Spleen (tissue), 11 donors: Measurements from ENCODE around the gene LRP1-AS. TPM values are rescaled to one million over a fixed set of nuclear protein-coding genes. Genes with fewer than 3 reads are reported as not detected.

ENCODE experiments used
- DNase-seq: peaks from one replicate; pipeline ENCODE4 v3.0.0-alpha.2; 2020
- H3K27ac ChIP-seq, 8 donors: fragments of 200-600 bp; sonication (generic) in 7 of 8; 1 replicate in 4 of 8; 2 replicates in 4 of 8; pipeline versions ENCODE4 v1.5.0 to v1.8.0; 2016 to 2021; ENCODE audit warnings: inconsistent platforms in 4 of 8, mild to moderate bottlenecking in 4 of 8, moderate library complexity in 1 of 8
- H3K27me3 ChIP-seq, 7 donors: fragments of 200-600 bp; sonication (generic) in 6 of 7; replicated peaks in 1 of 7; 1 replicate in 4 of 7; 2 replicates in 3 of 7; pipeline versions ENCODE4 v1.5.0 to v1.8.0; 2016 to 2021; ENCODE audit warnings: inconsistent platforms in 3 of 7, mild to moderate bottlenecking in 1 of 7
- H3K36me3 ChIP-seq, 6 donors: fragments of 200-600 bp; sonication (generic) in 5 of 6; 1 replicate in 4 of 6; 2 replicates in 2 of 6; pipeline versions ENCODE4 v1.5.0 to v1.8.0; 2016 to 2021; ENCODE audit warnings: inconsistent platforms in 2 of 6
- H3K4me1 ChIP-seq, 6 donors: fragments of 200-600 bp; sonication (generic) in 5 of 6; 1 replicate in 3 of 6; 2 replicates in 3 of 6; pipeline versions ENCODE4 v1.5.0 to v1.8.0; 2016 to 2021; ENCODE audit warnings: inconsistent platforms in 3 of 6
- H3K4me3 ChIP-seq, 8 donors: fragments of 200-600 bp; sonication (generic) in 7 of 8; 1 replicate in 4 of 8; 2 replicates in 4 of 8; pipeline versions ENCODE4 v1.5.0 to v1.8.0; 2016 to 2021; ENCODE audit warnings: inconsistent platforms in 4 of 8, mild to moderate bottlenecking in 4 of 8, moderate library complexity in 2 of 8
- H3K9me3 ChIP-seq, 8 donors: fragments of 200-600 bp; sonication (generic) in 7 of 8; 1 replicate in 4 of 8; 2 replicates in 4 of 8; pipeline versions ENCODE4 v1.5.0 to v1.8.0; 2016 to 2021; ENCODE audit warnings: inconsistent platforms in 4 of 8
- CTCF ChIP-seq, 11 experiments: fragments of 200-600 bp in 7 of 11; fragments of 450-650 bp in 4 of 11; sonication (generic) in 4 of 11; IDR thresholded peaks in 8 of 11; conservative IDR thresholded peaks in 3 of 11; 1 replicate in 7 of 11; 2 replicates in 4 of 11; pipeline versions ENCODE4 v1.4.0 to v1.8.0; 2016 to 2021; ENCODE audit warnings: antibody characterized with exemption in 11 of 11, inconsistent platforms in 4 of 11, mild to moderate bottlenecking in 1 of 11
- POLR2A ChIP-seq, 3 donors: fragments of 450-650 bp; IDR thresholded peaks; one replicate each; pipeline ENCODE4 v1.5.1; 2017; ENCODE audit warnings: antibody characterized with exemption in 3 of 3, mild to moderate bottlenecking in 1 of 3
- POLR2AphosphoS5 ChIP-seq, 3 donors: sonication (generic); formaldehyde crosslinking; IDR thresholded peaks; one replicate each; pipeline ENCODE4 v1.5.1; 2017; ENCODE audit warnings: antibody characterized with exemption in 3 of 3
- WGBS, 5 donors: extraction: QIAGEN DNeasy Blood & Tissue Kit in 3 of 5; methylation state at CpG; one replicate each; pipeline versions ENCODE4 v1.1.5 to v1.1.7; 2013 to 2018; 5-methylcytosine and 5-hydroxymethylcytosine counted together
- intact Hi-C: fragments of 100-400 bp; cut with DNase I; formaldehyde crosslinking; loops from one replicate; pipeline ENCODE4 v1.15.0; 2023; ENCODE audit warnings: low total_unique reads
- polyA plus RNA-seq, 3 donors: library from polyadenylated mRNA; stranded (reverse); fragments of 200-250 nt; gene quantifications; one replicate each; pipeline ENCODE4 v1.2.1, GENCODE V29; 2013
- total RNA-seq, 7 donors: library from RNA; depleted of rRNA in 3 of 7; stranded (reverse); fragments of >200 nt in 3 of 7; fragmentation: NEBNext Ultra II Directional in 4 of 7; extraction: Animal tissue kit (Norgen Biotek cat#: 25700) in 4 of 7; gene quantifications; one replicate each; pipeline versions ENCODE4 v1.1.0 to v1.2.1, GENCODE V29; 2016 to 2021
- donor health status: healthy with polysubstance abuse.
- donor health status: DM: no; HTN: no; CAD: no; lungs with moderate emphysema.
- donor health status: DM: no; HTN: no; CAD: no.
- donor health status: Bipolar disorder and iron deficiency.
- donor health status: healthy.
- donor health status: DM: no; HTN: no; CAD: no.
- donor health status: DM: yes; HTN: yes; CAD: no.

LRP1-AS gene
- total and polyA plus RNA-seq, 10 donors, result not detected

GRCh38 chr12:57191410-57191809 is 44.0 kb upstream of the LRP1-AS start:
- intact Hi-C loops, result no loop called here
- H3K27me3 ChIP-seq, result no peaks in the 10 kb centered on the region
- H3K9me3 ChIP-seq, result no peaks in the 10 kb centered on the region
- TF ChIP-seq POLR2AphosphoS5 (IDR thresholded peaks at IDR 0.05) (no peak), CTCF (IDR thresholded peaks at IDR 0.05 in 8 of 11, conservative IDR thresholded peaks at IDR 0.05 in 3 of 11) (no peak), POLR2A (IDR thresholded peaks at IDR 0.05) (no peak)
- H3K27ac ChIP-seq, result no peak overlapping the region
- peaks cover 0 to 100% (median 26%) of the 10 kb centered on the region in 6 donors for H3K36me3 ChIP-seq
- H3K4me1 ChIP-seq, result no peaks in the 10 kb centered on the region
- H3K4me3 ChIP-seq, result no peak overlapping the region
- DNase-seq, result no peak
- 89 to 95% (median 92%) methylated on average over 11 of the region's 11 CpGs for WGBS, 5 donors

- WGBS, 5 donors, result 93 to 98% (median 95%) methylated on average over 16 to 23 of the region's 23 CpGs
- peaks cover 0 to 100% (median 25%) of the 10 kb centered on the region in 6 donors for H3K36me3 ChIP-seq
- H3K27me3 ChIP-seq, result no peaks in the 10 kb centered on the region
- no peaks in the 10 kb centered on the region for H3K9me3 ChIP-seq
- DNase-seq, result no peak
- intact Hi-C loops, result no loop called here
- no peak overlapping the region for H3K4me3 ChIP-seq
- TF ChIP-seq CTCF (IDR thresholded peaks at IDR 0.05 in 8 of 11, conservative IDR thresholded peaks at IDR 0.05 in 3 of 11) (no peak), POLR2A (IDR thresholded peaks at IDR 0.05) (no peak), POLR2AphosphoS5 (IDR thresholded peaks at IDR 0.05) (no peak)
- no peak overlapping the region for H3K27ac ChIP-seq
- H3K4me1 ChIP-seq, result no peaks in the 10 kb centered on the region
These were observed 43.4 kb upstream of the LRP1-AS start for GRCh38 chr12:57190821-57191220.

DNA sequence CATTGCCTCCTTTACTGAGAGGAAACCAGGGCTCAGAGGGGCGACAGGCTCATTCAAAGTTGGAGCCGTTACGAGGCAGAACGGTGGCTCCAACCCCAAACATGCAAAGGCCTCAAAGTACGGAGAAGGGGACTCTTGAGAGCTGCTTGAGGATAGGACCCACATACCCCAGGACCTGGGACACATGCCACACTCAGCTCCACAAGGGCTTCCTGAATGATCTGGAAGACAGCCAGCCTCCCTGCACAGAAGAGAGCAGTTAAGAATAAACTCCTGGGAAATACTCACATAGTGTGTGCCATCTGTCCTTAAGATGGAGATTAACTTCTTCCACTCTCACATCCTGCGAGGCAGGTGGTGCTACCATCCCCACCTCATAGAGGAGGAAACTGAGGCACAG is 42.6 kb upstream of the LRP1-AS start:
- no peaks in the 10 kb centered on the region for H3K4me1 ChIP-seq
- 48 to 74% (median 62%) methylated on average over 2 to 6 of the region's 6 CpGs for WGBS, 5 donors
- no peaks in the 10 kb centered on the region for H3K9me3 ChIP-seq
- no peak overlapping the region for H3K27ac ChIP-seq
- TF ChIP-seq CTCF (IDR thresholded peaks at IDR 0.05 in 8 of 11, conservative IDR thresholded peaks at IDR 0.05 in 3 of 11), result no peak
- TF ChIP-seq POLR2A (IDR thresholded peaks at IDR 0.05), result no peak
- no peak for TF ChIP-seq POLR2AphosphoS5 (IDR thresholded peaks at IDR 0.05)
- DNase-seq, result no peak
- no peaks in the 10 kb centered on the region for H3K27me3 ChIP-seq
- no peak overlapping the region for H3K4me3 ChIP-seq
- H3K36me3 ChIP-seq, result peaks cover 0 to 100% (median 18%) of the 10 kb centered on the region in 6 donors
- intact Hi-C loops, result no loop called here

DNA sequence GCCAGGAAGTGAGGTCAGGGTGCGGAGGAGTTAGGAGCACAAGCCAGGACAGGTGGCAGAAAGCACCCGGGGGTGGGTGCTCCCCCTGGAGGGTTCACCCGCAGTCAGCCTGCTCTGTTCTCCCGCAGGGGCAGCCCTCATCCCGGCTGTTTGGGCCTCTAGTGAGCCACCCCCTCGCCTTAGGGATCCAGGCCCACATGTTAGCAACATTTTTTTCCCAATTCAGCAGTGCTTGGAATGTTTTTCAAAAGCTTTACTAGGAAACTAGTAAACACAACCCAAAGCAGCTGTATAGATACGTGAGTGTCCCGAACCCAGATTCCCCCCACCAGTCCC is 40.6 kb upstream of the LRP1-AS start:
- 71 to 88% (median 80%) methylated on average over 8 of the region's 8 CpGs for WGBS, 5 donors
- Histone ChIP-seq H3K4me1 (peaks cover 0 to 3% (median 0%) of the 10 kb centered on the region in 6 donors), H3K27ac (no peak overlapping the region), H3K27me3 (no peaks in the 10 kb centered on the region), H3K4me3 (no peak overlapping the region), H3K36me3 (peaks cover 0 to 100% (median 16%) of the 10 kb centered on the region in 6 donors), H3K9me3 (no peaks in the 10 kb centered on the region)
- no peak for TF ChIP-seq CTCF (IDR thresholded peaks at IDR 0.05 in 8 of 11, conservative IDR thresholded peaks at IDR 0.05 in 3 of 11)
- DNase-seq, result no peak
- intact Hi-C loops, result no loop called here
